ENCODE results near the gene USPL1.

Gene USPL1

GRCh38 chr13:30700364-30700763 lies 82.6 kb downstream of the USPL1 start:
- DNase-seq (ENCODE audit: low spot score) (no peak), ATAC-seq (ENCODE audit: low read depth) (no peak)
- H3K27ac ChIP-seq (ENCODE audit: poor library complexity, severe bottlenecking): no peak overlapping the region
- H3K4me1 ChIP-seq (ENCODE audit: insufficient read depth, poor library complexity, severe bottlenecking): peaks cover 9% of the 10 kb centered on the region
- no peak overlapping the region for H3K4me3 ChIP-seq (ENCODE audit: severe bottlenecking)
- no peaks in the 10 kb centered on the region for H3K27me3 ChIP-seq (ENCODE audit: insufficient read depth, poor library complexity, severe bottlenecking)
- no peak for TF ChIP-seq CTCF (IDR thresholded peaks at IDR 0.05; ENCODE audit: poor library complexity, severe bottlenecking)
- no peaks in the 10 kb centered on the region for H3K9me3 ChIP-seq (ENCODE audit: severe bottlenecking)
- no peaks in the 10 kb centered on the region for H3K36me3 ChIP-seq (ENCODE audit: low read depth)

GRCh38 chr13:30702006-30702405 lies 84.3 kb downstream of the USPL1 start:
- H3K9me3 ChIP-seq (ENCODE audit: severe bottlenecking): no peaks in the 10 kb centered on the region
- peaks cover 9% of the 10 kb centered on the region for H3K4me1 ChIP-seq (ENCODE audit: insufficient read depth, poor library complexity, severe bottlenecking)
- TF ChIP-seq CTCF (IDR thresholded peaks at IDR 0.05; ENCODE audit: poor library complexity, severe bottlenecking): no peak
- DNase-seq (ENCODE audit: low spot score) (no peak), ATAC-seq (ENCODE audit: low read depth) (no peak)
- H3K27ac ChIP-seq (ENCODE audit: poor library complexity, severe bottlenecking): no peak overlapping the region
- no peaks in the 10 kb centered on the region for H3K36me3 ChIP-seq (ENCODE audit: low read depth)
- no peak overlapping the region for H3K4me3 ChIP-seq (ENCODE audit: severe bottlenecking)
- H3K27me3 ChIP-seq (ENCODE audit: insufficient read depth, poor library complexity, severe bottlenecking): no peaks in the 10 kb centered on the region

- no peak overlapping the region for H3K27ac ChIP-seq (ENCODE audit: poor library complexity, severe bottlenecking)
- ATAC-seq (ENCODE audit: low read depth) (no peak), DNase-seq (ENCODE audit: low spot score) (no peak)
- no peaks in the 10 kb centered on the region for H3K27me3 ChIP-seq (ENCODE audit: insufficient read depth, poor library complexity, severe bottlenecking)
- H3K36me3 ChIP-seq (ENCODE audit: low read depth): no peaks in the 10 kb centered on the region
- H3K9me3 ChIP-seq (ENCODE audit: severe bottlenecking): no peaks in the 10 kb centered on the region
- no peak for TF ChIP-seq CTCF (IDR thresholded peaks at IDR 0.05; ENCODE audit: poor library complexity, severe bottlenecking)
- no peak overlapping the region for H3K4me3 ChIP-seq (ENCODE audit: severe bottlenecking)
- H3K4me1 ChIP-seq (ENCODE audit: insufficient read depth, poor library complexity, severe bottlenecking): peaks cover 11% of the 10 kb centered on the region
Measured at GRCh38 chr13:30704596-30704995, 86.9 kb downstream of the USPL1 start.

- Histone ChIP-seq H3K27ac (ENCODE audit: poor library complexity, severe bottlenecking) (no peak overlapping the region), H3K9me3 (ENCODE audit: severe bottlenecking) (no peaks in the 10 kb centered on the region), H3K4me3 (ENCODE audit: severe bottlenecking) (no peak overlapping the region), H3K4me1 (ENCODE audit: insufficient read depth, poor library complexity, severe bottlenecking) (peaks cover 11% of the 10 kb centered on the region), H3K27me3 (ENCODE audit: insufficient read depth, poor library complexity, severe bottlenecking) (no peaks in the 10 kb centered on the region), H3K36me3 (ENCODE audit: low read depth) (no peaks in the 10 kb centered on the region)
- TF ChIP-seq CTCF (IDR thresholded peaks at IDR 0.05; ENCODE audit: poor library complexity, severe bottlenecking): no peak
- ATAC-seq (ENCODE audit: low read depth): peak; percentile 94
- no peak for DNase-seq (ENCODE audit: low spot score)
Measured at GRCh38 chr13:30705680-30706079, 88.0 kb downstream of the USPL1 start.

GRCh38 chr13:30708541-30708940 lies 90.8 kb downstream of the USPL1 start:
- Histone ChIP-seq H3K27me3 (ENCODE audit: insufficient read depth, poor library complexity, severe bottlenecking) (no peaks in the 10 kb centered on the region), H3K27ac (ENCODE audit: poor library complexity, severe bottlenecking) (peak overlapping the region; percentile 39), H3K36me3 (ENCODE audit: low read depth) (no peaks in the 10 kb centered on the region), H3K9me3 (ENCODE audit: severe bottlenecking) (no peaks in the 10 kb centered on the region), H3K4me3 (ENCODE audit: severe bottlenecking) (no peak overlapping the region), H3K4me1 (ENCODE audit: insufficient read depth, poor library complexity, severe bottlenecking) (peaks cover 23% of the 10 kb centered on the region)
- ATAC-seq (ENCODE audit: low read depth) (peak; percentile 52; the same call in 2 of the 3 replicates), DNase-seq (ENCODE audit: low spot score) (no peak)
- no peak for TF ChIP-seq CTCF (IDR thresholded peaks at IDR 0.05; ENCODE audit: poor library complexity, severe bottlenecking)
